GM12872 (cell line): ENCODE results near the gene DPH5.

Source experiments
- TF ChIP-seq, protein P1 (sequence below): IDR thresholded peaks from 3 replicates; pipeline ENCODE4 v1.5.1; 2011; ENCODE audit warnings: low read depth, mild to moderate bottlenecking, low read length, moderate library complexity; ENCODE audit not compliant: insufficient read depth

Gene DPH5

DNA sequence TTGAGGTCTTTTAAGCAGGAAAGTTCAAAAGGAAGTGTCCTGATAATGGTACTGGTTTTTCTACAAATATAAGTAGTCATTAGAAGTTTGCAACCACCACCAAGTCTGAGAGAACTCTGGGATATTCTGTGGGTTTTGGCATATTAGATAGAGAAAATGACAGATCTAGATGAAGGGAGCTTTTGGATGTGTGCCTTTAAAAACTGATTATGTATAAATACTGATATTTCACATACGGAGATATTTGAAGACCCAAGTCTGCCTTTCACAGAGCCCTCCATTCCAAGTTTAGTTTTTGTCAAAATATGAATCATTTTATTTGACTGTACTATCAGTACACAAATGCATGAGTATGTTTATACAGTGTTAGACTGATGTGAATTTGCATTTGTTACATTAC, 48.6 kb downstream of the DPH5 start:
- TF ChIP-seq, protein P1, sequence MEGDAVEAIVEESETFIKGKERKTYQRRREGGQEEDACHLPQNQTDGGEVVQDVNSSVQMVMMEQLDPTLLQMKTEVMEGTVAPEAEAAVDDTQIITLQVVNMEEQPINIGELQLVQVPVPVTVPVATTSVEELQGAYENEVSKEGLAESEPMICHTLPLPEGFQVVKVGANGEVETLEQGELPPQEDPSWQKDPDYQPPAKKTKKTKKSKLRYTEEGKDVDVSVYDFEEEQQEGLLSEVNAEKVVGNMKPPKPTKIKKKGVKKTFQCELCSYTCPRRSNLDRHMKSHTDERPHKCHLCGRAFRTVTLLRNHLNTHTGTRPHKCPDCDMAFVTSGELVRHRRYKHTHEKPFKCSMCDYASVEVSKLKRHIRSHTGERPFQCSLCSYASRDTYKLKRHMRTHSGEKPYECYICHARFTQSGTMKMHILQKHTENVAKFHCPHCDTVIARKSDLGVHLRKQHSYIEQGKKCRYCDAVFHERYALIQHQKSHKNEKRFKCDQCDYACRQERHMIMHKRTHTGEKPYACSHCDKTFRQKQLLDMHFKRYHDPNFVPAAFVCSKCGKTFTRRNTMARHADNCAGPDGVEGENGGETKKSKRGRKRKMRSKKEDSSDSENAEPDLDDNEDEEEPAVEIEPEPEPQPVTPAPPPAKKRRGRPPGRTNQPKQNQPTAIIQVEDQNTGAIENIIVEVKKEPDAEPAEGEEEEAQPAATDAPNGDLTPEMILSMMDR, result no peak

DNA sequence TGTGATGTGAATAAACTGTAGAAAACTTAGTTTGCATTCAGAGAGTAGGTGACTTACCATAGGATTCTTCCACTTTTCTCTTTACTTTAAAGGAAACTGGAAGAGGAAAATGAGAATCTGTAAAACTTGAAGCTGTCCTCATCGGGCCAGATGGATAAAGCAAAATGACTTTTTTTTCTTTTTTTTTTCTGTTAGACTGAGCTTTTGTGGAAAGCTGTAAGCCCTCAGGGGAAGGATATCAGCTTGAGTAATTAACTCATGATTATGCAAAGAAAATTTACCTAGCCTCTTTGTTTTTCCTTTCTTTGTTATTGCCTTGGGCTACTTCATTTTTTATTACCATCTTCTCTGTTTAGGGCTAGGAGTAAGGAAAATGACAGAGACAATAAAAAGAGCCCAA, 53.4 kb downstream of the DPH5 start:
- TF ChIP-seq, protein P1, result no peak

DNA sequence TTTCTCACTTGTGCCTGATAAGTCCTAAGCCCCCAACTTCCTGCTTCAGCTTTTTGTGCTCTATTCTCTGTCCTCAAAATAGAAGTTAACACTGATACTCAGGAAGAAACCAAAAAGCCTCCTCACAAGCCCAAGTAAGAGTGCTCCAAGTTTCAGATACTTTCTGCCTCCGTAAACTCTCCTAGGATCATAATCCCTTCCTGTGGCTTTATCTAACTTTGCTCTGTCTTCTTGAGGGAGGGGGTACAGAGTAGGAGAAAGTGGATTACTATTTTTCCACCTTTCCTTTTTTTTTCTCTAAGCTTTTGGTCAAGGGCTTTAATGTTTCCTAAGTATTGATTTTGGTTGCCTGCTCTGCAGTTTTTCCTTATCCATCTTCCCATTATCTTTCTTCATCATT, 54.6 kb downstream of the DPH5 start:
- TF ChIP-seq, protein P1, result no peak

DNA sequence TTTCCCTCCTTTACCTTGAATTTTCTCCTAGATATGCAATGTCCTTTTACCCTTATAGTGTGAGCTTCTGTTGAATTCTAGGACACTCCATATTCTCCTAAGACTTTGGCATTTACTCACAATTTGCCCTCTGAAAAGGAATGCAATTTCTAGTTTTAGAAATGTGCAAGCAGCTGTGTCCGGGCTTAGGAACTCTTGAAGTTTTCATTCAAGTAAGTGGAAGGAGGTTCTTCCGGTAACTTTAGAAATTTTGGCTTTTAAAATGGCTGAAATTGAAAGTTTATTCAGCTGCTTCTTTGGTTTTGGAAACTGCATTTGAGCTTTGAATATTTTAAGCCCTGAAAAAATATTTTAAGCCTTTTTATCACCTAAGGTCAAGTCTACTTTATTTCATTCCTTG, 56.3 kb downstream of the DPH5 start:
- TF ChIP-seq, protein P1, result no peak

DNA sequence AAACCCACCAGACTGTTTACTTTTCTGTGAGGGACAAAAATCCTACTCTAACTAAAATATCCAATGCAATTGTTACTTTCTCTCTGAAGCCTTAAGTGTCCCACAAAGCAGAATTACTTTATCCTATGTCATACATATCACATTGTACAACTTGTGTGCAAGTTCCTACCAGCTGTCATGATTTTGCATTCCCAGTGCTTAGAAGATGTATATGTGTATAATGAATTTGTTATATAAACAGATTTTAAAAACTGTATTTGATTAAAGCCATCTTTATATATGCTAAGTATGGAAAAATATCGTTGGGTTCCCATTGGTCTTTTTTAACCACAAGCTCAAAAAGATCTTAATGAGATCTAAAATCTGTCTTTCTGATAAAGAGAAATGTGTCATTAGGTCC, 57.0 kb downstream of the DPH5 start:
- TF ChIP-seq, protein P1, result no peak

DNA sequence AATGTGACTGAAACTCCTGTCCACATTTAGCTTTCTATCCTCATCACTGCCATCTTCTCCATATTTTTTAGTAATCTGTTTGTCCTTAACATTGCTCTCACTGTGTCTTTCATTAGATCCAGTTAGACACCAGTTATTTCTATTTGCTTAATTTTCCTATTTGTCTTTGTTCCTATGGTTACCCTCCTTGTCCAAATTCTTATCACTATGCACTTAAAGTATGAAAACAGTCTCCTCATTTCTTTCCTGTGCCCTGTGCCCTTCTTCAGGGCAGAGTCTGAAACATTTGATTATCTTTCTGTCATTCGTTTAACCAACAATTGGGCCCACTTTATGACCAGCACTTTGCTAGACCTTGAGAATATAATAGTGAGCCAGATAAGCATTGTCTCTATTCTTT, 65.5 kb downstream of the DPH5 start:
- TF ChIP-seq, protein P1, result no peak

DNA sequence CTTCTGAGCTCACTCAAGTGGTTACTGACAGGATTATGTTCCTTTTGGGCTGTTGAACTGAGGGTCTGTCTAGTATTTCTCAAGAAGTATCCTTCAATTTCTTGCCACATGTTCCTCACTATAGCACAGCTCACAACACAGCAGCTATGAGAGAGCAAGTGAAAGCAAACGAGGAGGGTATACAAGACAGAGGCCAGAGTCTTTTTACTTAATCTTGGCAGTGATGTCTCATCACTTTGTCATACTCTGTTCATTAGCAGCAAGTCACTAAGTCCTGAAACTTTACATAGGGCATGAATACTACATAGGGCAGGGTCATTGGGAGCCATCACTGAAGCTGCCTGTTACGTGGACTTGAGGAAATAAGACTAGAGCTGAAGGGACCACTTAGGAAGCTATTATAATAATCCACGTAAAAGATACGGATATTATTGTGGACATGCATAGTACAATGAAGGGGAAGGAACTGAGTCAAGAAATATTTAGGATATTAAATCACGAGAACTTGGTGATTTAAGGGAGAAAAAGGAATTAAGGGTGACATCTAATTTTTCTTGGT, 66.0 kb downstream of the DPH5 start:
- TF ChIP-seq, protein P1, result no peak

DNA sequence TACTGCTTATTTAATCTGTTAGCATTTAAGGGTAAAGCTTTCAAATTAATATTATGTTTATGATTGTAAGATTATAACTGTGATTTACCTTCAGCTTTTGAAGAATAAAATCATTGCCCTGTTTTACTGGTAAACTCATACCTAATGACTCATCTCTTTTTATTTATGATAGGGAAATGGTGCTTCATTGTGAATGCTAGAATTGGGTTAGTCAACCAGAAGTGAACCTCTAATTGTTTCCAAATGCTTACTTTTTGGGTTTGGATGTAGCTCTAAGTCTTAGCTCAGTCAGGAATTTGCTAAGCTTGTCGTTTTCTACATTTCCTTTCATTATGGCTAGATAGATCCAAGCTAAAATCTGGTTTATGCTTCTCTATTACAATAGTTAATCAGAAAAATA, 70.3 kb downstream of the DPH5 start:
- TF ChIP-seq, protein P1, result no peak
